Stimulated activated CD8-positive, alpha-beta memory T cell treated with anti-CD3 and anti-CD28 coated beads, Interleukin-15, amount 100 ng/mL, for 4 hours (primary cell): Measurements from ENCODE around the gene ASB2.

ENCODE experiments used
- DNase-seq, 2 donors: peaks; one replicate each; pipeline ENCODE4 v3.0.0-alpha.2; 2020; ENCODE audit warnings: low read depth in 2 of 2

The ASB2 gene

DNA sequence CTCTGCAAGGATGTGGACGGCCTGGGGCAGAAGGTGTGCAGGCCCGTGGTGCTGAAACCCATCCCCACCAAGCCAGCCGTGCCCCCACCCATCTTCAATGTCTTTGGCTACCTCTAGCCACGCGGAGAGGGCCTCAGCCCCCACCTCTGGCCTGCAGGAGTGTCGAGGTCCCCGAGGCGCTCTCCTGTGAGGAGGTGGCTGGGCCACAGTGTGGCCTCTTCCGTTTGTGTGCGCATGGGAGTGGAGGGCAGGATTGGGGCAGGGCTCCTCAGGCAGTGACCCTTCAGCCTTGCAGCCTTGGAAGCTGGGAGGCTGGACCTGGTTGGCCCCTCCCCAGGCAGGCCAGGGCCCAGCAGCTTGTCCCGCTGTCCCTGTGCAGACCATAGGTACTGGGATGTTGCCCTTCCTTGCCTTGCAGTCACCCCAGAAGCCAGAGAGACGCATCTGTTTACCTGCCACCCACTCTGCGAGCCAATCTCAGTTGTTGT is 47.3 kb downstream of the ASB2 start:
- no peak for DNase-seq

DNA sequence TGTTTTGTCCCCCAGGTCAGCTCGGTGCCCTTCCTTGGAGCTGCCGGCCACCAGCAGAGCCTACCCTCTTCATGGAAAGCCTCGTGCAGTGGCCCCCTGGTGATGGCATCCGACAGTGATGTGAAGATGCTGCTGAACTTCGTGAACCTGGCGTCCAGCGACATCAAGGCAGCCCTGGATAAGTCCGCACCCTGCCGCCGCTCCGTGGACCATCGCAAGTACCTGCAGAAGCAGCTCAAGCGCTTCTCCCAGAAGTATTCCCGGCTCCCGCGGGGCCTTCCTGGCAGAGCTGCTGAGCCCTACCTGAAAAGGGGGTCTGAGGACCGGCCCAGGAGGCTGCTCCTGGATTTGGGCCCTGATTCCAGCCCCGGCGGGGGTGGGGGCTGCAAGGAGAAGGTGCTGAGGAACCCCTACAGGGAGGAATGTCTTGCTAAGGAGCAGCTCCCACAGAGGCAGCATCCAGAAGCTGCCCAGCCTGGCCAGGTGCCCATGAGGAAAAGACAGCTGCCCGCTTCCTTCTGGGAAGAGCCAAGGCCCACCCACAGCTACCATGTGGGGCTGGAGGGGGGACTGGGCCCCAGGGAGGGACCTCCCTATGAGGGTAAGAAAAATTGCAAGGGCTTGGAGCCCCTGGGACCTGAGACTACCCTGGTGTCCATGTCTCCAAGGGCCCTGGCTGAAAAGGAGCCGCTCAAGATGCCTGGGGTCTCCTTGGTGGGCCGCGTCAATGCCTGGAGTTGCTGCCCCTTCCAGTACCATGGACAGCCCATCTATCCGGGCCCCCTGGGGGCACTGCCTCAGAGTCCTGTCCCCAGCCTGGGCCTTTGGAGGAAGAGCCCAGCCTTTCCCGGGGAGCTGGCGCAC is 48.0 kb downstream of the ASB2 start:
- no peak for DNase-seq

DNA sequence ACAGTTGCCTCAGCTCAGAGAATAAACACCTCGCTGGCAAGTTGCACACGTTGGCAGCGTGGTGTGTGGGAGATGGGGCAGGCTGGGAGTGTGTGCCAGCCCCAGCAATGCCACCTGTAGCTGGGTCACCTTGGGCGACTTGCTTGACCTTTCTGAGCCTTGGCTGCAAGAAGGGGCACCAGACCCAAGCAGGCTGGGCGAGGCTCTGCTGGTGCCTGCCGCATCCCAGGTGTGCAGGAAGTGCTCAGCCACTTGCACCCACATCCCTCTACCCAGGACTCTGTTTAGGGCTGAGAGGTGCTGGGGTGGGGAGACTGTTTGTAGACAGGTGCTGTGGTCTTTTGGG is 48.6 kb downstream of the ASB2 start:
- no peak for DNase-seq

DNA sequence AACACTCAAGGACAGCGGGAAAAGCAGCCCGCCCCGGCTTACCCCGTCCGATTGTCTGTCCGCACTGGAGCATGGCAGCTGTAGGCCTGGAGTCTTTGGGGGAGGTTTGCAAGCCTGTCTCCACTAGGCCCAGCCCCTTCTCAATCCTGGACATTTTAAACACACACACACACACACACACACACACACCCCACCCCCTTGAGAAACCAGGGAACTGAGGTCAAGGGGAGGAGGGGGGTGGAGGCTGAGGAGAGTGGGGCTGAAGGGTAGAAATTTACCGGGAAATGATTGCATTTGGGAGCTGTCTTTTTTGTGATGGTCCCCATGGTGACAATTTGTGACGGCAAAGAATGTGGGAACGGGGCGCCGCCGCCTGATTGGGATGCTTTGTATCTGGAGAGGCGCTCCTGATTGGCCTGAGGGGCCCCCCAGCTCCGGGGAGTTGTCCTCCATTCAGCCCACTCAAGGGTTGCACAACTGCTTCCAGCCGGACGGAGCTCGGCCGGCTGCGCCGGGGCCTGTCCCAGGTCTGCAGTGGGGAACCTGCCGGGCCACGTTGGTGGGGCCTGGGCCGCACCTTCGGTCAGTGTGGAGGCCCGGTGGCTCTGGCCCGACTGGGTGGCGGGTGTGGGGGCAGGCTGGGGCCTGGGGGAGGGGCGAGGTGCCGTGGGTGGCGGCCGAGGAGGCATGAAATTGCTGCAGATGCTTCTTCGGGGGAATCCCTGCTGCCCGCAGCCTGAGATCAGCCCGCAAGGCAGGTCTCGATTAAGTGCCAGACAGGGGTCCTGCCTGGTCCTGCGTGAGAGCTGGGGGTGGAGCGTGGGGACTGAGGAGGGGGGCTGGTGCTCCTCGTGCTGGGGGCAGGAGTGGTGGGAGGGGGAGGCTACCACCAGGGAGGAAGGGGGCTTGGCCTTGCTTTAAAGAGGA is 49.2 kb downstream of the ASB2 start, which contains the start of gene FAM181A:
FAM181A (plus strand) TSS at position 472 of the 927 bp plus-strand sequence. CDS start 942 bp downstream, outside the sequence.
- DNase-seq: no peak

DNA sequence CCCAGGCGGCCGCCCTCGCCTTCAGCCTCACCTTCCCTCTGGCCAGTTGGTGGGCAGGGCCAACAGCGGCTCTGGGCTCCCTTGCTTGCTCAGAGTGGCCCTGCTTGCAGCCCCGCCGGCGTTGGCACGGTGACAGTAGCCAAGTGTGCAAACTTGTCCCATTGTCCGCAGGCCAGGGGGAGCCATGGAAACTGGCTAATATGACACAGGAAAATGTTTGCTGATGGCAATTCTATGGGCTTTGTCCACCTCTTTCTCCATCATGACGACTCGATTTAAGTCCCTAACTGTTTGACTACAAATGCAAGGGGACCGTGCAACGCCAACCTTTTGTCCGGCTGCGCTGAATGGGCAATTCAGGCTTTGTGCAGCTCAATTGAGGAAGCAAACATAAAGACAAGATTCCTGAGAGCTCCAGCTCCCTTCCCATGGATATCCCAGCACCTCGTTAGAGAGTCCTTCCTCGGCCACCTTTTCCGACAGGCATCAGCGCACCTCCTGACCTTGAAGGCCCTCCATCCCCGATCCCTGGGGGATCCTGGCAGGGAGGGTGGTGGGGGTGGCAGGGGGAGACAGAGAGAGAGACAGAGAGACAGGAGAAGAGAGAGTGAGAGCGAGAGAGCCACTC is 50.0 kb downstream of the ASB2 start:
- DNase-seq: no peak

DNA sequence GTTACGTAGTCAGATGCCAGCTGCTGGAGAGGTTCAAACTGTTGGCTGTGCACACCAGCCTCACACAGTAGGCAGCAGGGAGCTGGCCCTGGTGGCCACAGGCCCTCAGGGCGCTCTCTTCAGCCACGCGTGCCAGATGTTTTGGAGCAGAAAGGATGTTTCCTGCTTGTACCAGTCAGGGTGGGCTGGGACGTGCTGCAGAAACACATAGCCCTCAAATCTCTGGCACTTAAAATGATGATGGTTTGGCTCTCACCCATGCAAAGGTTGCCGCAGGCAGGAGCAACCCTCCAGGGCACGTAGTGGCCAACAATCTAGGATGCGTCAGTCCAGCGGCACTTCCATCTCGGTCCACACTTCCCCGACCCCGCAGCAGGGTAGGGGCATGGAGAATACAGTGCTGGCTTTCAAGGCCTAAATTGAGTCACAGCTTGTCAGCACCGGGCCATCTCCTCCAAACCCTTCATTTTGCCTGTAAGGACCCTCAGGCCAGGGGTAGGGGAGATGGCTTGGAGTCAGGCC is 50.9 kb downstream of the ASB2 start:
- DNase-seq: no peak

DNA sequence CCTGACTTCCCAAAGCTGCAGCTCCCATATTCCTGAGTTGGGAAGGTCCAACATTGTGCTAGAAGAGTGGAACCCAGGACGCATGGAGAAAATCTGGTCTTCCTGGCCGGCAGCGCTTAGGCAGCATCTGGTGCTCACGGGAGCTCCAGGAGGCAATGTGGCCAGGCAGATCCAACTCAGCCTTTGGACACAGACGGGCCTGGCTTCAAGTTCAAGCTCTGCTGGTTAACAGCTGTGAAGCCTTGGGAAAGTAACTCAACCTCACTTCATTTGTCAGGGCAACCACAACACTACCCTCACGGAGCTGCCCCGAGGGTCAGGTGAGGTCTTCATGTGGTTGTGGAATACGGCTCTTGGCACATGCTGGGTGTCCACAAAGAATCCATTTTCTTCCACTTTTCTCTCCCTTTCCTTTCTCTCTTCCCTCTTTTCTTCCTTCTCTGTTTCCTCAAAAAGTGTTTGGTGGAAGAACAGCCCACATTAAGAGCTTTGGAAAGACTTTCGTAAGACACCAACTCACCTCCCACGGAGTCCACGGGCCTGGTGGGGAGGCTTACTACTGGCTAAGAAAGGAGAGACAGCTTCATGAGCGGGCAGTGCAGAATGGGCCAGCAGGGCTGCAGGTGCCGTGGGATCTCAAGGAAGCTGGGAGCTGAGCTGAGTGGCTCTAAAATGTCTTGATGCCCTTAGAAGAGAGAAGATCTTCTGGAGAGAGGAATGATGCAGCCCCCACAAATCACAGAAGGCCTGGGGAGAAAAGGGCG is 51.6 kb downstream of the ASB2 start:
- no peak for DNase-seq

DNA sequence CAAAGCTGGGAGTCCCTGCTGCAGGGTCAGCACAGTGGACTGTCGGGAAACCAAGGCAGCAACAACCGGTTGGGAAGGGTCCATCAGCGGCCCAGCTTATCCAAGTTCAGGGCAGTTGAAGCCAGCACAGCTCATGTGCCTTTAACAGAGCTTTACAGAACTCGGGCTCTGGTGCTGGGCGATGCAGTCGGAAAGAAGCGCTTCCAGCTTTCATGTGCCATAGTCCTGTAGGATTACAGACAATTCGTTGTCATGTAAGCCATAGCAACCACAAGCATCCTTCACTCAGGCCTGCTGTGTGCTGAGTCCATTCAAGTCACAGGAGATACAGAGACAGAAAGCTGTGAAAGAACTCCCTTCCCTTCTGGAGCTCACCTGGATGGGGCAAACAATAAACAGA is 52.7 kb downstream of the ASB2 start:
- DNase-seq: no peak

DNA sequence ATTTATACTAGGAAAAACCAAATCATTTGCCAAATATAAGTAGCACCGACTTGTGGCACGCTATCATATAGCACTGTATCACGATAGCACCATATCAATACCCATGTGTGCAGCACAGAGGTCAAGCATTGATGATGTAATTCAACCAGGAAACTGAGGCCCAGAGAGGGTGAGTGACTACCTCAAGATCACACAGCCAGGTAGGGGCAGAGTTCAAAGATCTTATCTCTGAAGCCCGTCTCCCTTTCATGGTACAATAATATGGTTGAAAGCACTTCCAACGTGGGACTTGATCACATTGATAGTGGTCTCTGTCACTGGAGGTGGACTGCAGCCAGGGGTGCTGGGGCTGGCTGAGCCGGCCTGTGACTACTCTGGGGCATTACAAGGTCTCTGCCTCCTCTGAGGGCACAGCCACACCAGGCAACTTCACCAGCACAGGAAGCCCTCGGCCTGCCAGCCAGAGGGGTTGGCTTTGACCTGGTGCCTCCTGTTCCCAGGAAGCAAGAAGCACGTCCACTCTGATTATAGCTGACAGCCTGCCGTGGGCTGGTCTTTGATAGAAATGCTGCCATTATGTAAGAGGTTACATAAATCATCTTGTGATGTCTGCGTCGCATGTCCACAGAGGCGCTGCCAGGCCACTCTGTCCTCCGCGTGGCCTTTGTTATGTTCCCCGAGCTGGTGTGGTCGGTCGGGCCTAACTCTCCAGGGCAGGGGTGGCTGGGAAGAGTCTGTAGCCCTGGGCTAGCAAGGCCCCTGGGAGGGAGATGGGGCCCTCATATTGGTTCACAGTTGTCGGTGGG is 55.2 kb downstream of the ASB2 start:
- DNase-seq: no peak

DNA sequence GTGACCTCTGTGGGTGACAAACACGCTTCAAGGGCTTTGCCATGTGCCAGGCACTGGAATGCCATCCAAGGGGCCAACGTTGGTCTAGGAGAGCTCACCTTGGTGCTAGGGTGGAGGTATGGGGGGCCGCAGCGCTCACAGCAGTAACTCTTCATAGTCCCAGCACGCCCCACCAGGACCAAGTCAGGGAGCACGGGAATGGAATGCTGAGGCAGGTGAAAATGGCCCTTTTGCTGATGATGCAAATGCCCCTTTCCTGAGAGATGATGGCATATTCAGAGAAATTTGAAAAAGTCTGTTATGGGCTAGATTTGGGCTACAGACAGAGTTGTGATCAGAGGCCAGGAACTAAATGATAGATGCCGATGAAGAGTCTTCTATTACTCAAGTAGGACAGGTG is 59.2 kb downstream of the ASB2 start:
- DNase-seq: no peak

DNA sequence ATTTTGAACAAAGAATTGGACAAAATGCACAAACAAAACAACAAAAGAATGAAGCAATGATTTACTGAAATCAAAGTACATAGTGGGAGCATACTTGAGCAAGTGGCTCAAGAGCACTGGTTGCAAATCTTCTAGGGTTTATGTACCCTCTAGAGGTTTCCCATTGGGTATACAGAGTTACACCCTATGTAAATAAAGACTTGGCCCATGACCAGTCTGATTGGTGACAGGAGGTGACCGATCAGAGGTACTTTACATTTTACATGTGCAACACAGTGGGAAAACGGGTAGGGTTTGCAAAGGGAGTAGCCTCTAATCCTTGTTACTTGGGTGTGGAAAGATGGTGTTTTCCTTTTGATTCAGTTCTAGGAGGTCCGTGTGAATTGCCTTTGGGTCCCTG is 59.9 kb downstream of the ASB2 start:
- DNase-seq: no peak

DNA sequence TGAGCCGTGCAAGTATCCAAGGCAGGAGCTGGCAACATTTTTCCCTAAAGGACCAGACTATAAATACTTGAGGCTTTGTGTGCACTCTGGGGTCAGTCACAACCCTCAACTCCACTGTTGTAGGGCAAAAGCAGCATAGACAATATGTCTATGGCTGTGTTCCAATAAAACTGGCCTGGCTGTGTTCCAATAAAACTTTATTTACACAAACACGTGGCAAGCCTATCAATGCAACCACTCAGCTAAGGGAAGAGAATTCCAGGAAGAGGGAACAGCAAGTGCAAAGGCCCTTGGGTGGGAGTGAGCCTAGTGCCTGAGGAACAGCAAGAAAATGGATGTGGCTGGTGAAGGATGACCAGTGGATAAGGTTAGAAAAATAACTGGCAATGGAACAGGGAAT is 60.6 kb downstream of the ASB2 start:
- DNase-seq: no peak

DNA sequence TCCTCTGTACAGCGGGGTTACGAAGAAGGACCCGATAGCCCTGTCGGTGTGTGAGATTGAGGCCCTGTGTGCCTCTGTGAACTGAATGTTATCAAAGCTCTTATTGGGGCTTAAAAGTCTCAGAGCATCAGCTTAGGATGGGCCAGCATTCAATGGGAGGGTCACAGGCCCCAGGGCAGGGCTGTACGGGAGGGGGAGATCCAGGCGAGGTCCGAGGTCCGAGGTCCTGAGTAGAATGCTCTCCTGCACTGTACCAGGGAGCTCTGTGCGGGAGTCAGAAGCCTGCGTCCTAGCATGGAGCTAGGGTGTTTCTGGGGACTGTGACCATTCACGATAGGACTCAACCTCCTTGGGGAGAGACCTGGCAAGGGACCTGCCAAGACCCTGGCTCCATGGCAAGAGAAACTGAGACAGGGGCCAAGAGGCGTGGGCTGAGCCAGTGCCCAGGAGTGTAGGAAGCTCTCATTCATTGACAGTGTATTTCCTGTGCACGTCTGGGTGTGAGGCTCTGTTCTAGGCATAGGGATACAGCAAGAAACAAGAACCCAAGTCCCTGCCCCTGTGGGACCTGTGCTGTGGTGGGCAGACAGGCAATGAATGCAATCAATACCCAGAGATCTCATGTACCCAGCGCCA is 61.2 kb downstream of the ASB2 start:
- no peak for DNase-seq

DNA sequence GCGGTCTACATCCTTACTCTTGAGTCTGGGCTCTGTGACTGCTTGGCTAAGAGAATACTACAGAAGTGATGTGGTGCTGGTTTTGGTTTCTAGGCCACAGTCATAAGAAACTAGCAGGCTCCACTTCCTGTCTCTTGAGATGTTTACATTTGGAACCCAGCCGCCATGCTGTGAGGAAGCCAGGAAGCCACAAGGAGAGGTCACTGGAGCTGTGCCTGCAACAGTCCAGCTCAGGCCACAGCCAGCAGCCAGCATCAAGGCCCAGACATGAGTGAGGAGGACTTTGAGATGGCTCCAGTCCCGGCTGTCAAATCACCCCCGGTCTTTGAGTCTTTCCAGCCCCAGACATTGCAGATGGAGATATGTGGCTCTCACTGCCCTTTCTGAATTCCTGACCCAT is 62.1 kb downstream of the ASB2 start:
- DNase-seq: no peak

DNA sequence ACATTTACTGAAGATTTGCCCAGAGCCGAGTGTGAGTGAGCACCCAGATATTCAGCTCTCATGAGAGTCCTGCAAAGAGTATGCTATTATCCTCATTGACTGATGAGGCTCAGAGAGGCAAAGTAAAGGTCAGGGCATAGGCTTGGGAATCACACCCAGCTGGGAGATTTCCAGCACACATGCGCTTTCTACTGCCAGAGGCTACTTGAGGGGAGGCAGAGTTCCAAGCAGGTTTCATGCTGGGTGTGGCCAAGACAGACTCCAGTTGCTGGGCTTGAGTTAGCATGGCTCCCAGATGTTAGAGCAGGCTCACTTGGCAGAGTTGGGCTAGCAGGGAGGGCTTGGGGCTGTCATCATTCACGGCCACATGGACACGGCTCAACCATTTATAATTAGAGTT is 63.6 kb downstream of the ASB2 start:
- DNase-seq: no peak

DNA sequence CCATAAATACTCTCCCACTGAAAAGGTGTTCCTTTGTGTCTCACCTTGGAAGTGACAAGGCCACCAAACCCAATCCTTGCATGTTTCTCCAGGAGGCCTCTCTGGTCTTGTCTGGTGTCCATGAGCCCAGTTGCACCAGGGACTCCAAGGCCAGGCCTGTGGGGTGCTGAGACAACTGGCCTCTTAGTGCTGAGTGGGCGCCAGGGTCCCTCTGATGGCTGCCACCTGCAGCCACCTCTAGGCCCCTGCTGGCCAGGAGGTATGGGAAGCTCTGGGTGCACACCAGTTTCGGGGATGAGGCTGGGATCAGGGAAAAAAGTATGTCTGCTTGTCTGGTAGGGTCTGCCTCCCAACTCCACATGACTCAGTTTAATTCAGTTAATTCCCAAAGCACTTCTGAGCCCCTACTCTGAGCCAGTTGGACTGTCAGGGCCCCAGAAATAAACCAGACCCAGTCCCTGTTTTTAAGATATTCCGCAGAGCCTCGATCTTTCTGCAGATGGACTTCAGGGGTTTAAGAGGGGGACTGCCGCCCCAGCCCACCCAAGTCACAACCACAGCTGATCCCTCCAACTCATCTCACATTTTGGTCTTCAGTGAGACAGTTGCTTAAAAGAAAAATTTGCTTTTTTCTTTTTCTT is 64.3 kb downstream of the ASB2 start:
- DNase-seq: no peak

DNA sequence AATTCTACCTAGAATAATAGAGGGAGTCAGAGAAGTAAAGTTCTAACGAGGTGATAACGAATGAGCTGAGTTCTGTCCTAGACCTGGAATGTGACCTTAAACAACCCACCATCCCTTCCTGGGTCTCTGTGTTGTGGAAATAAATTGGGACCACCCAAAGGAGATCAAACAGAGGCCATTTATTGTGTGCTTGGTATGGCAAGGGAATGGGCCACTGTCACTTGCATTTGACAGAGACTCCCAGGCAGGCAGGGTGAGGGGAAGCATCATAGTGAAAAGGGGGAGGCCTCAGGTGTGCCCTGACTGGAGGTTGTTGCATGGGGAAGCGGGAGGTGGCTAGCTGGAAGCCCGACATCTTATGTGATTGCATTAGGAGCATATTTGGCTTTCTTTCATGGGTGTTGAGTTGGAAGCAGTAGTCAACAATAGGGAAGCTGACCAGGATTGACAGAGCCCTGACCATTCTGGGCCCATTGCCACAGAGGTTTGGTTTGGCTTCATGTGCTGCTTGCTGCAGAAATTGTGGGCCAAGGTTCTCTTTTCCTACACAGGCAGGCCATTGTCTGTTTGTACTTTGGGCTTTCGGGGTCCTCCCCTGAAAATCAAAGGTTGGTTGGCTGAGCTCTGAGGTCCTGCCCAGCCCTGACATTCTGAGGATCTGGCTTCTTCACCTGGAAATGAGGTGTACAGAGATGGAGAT is 66.8 kb downstream of the ASB2 start:
- DNase-seq: no peak
